ENCODE results near the gene DDX39A.

Gene DDX39A

DNA sequence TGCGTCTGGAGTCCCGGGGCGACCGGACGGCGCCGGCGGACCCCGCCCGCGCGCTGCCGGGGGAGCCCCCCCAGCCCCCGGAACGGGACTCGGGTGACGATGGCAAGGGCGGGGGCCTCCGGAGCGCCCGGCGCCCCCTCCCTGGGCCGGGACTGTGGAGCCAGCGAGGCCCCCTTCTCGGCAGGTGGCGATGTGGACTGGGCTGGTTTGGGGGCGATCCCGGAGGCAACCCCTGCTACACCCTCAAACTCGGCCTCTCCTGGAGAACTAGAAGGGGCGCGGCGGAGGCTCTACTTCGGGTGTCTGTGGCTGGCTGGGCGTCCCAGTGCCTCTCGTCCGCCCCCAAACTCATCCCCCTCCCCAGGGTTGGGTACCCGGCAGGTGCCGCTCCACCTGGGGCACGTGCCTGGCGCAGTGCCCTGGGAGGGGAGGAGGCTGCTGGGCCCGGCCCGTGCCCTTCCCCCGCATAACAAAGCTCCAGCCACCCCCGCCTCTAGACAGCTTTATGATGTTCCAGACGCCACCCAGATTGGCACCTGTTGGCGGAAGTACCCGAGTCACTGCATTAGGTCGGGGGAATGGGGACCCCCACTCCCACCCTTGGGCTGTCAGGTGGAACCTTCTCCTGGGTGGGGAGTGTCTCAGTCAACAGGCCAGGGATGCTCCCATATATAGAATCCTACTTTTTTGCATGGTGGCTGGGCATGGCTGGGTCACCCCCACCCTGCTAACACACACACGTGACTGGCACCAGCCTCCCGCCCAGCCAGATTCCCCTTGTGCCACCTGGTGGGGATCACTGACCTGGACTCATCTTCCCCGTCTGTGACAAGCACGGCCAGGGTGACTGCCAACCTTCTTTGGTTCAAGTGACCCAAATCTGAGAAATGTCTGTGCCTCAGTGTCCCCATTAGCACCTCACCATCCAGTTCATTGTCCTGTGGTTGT lies 14.7 kb upstream of the DDX39A start:
- peak; percentile 41 for DNase-seq

GRCh38 chr19:14432791-14433553 lies 13.8 kb upstream of the DDX39A start, which contains the start of gene PKN1:
TSS of gene PKN1 (plus strand) at chr19:14433306. CDS start at chr19:14433522, 216 bp downstream.
- DNase-seq: peak; percentile 44

DNA sequence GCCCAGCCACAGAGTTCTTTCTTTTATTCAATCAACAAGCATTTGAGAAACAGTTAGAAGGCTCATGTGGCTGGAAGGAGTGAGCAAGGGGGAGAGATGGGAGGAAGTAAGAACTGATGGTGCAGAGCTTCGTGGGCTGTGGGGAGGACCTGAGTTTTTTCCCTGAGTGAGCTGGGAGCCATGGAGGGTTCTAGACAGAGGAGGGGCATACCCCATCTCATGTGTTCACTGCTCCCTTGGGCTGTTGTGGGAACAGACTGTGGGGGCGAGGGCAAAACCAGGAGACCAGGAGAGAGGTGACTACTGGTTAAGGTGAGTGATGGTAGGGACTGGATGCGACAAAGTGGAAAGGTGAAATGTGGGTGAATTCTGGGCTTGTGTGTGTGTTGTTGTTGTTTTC lies 11.6 kb upstream of the DDX39A start:
- no peak for DNase-seq

DNA sequence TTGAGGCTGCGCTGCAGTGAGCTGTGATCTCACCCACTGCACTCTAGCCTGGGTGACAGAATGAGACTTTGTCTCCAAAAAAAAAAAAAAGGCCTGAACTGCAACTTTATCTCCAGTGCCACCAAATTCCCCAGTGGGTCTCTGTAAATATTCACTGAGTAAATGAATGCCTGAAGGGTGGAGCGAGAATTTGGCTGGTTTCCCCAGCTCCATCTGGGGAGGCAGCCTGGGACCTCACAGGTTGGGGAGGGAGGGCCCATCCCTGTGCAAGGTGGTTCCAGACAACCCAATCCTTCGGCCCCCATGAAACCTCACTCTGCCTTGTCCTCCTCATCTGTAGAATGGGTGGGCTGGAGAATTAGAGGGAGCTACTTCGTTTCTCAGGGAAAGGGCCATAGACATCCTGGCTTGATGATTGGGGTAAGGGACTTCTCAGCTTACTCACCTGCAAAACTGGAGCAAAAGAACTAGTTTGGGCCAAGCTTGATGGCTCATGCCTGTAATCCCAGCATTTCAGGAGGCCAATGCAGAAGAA lies 9.8 kb upstream of the DDX39A start:
- no peak for DNase-seq

DNA sequence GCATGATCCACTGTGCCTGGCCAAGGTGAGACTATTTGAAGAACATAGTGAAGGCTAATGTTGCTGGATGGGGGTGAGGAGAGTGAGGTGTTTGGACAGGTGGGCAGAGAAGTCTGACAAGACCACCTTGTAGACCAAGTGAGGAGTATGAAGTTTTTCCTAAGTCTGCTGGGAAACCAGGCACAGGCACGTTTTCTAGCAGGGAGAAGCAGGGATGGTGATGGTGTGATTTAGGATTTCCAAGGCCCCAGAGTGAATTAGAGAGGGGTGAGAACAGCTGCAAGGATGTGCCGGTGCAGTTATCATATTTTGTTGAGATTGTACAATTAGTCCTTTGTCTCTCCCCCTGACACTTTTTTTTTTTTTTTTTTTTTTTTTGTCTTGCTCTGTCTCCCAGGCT lies 8.3 kb upstream of the DDX39A start:
- no peak for DNase-seq

GRCh38 chr19:14425696-14426138 lies 6.6 kb upstream of the DDX39A start:
- DNase-seq: no peak

- peak; percentile 80 for DNase-seq
Measured at GRCh38 chr19:14418856-14419105, 360 bp downstream of the DDX39A start.

DNA sequence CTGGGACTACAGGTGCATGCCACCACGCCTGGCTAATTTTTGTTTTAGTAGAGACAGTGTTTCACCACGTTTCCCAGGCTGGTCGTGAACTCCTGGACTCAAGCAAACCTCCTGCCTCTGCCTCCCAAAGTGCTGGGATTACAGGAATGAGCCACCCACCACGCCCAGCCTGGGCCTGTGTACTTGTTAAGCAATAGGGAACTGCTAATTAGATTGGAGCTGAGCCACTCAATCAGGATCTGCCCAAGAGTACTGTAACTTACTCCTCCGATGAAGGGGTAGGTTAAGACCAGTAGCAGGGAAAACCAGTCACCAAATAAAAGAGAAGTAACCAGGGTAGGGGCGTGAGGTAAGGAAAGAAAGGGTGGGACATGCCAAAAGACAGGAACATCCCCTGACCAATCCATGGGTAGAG lies 2.3 kb downstream of the DDX39A start:
- no peak for DNase-seq

- DNase-seq: no peak
Measured at GRCh38 chr19:14414926-14415690, 4.0 kb downstream of the DDX39A start.

DNA sequence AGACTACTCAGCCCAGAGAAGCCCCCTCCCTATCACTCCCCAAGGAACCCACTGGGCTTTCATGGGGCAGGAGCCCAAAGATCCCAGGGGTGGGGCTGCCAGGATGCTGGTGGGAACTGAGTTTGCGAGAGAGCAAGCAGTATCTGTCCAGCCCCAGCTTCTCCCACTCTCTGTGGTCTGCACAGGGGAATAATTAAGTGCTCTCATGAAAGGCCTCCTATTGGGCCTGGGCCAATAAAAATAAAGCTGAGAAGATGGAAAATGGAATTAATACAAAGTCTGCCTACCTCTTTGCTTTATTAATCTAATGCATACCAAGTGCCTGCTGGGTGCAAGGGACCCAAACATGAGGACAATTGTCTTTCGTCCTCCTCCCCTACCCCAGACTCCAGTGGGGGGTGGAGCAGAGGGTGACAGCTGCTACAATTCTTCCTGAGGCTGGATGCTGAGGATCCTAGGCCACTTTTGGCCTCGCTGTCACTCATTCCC lies 5.4 kb downstream of the DDX39A start:
- DNase-seq: no peak

- DNase-seq: no peak
Measured at GRCh38 chr19:14412996-14413692, 6.0 kb downstream of the DDX39A start.

GRCh38 chr19:14412324-14412995 lies 6.7 kb downstream of the DDX39A start:
- DNase-seq: peak; percentile 4

DNA sequence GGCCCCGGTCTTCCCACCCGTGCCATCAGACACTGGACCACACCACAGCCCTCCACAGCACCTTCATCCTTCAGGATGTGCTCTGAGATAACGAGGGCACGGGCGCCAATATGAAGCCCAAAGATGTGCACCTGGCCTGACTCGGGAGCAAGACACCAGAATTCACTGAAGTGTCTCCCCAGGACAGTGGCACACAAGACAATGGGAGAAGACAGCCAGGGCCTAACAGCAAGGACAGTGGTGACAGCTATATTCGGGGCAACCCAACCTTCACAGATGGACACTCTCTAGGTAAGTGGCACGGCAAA lies 7.2 kb downstream of the DDX39A start:
- no peak for DNase-seq

DNA sequence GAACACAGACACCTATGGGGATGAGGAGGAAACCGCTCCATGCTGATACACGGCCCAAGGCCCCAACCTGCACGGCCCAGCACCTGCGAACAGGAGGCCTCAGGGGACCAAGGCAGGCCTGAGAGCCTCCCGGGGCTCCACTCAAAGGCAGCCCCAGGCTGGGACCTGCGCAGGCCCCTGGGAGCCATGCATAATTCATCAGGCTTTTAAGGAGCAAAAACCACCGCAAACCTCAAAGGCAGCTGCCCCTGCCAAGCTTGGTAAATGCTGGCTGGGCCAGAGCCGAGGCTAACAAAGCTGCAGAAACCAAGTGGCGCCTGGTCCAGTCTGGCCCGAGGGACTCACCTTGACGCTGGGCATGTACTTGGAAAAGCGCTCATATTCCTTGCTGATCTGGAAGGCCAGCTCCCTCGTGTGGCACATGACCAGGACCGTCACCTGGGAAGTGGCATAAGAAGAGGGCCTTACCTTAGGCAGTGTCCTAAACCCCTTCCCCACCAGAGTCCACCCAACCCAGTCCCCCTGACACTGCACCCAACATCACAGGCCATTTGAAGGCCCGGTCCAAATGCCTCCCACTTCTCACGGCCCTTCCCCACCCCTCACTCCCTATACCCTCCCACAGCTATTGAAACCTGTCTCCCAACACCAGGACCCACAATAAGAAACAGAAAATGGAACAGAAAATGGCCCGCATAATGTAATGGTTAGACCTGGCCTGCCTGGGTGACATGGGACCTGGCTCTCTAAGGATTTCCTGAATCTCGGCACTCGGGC lies 7.8 kb downstream of the DDX39A start:
- no peak for DNase-seq

DNA sequence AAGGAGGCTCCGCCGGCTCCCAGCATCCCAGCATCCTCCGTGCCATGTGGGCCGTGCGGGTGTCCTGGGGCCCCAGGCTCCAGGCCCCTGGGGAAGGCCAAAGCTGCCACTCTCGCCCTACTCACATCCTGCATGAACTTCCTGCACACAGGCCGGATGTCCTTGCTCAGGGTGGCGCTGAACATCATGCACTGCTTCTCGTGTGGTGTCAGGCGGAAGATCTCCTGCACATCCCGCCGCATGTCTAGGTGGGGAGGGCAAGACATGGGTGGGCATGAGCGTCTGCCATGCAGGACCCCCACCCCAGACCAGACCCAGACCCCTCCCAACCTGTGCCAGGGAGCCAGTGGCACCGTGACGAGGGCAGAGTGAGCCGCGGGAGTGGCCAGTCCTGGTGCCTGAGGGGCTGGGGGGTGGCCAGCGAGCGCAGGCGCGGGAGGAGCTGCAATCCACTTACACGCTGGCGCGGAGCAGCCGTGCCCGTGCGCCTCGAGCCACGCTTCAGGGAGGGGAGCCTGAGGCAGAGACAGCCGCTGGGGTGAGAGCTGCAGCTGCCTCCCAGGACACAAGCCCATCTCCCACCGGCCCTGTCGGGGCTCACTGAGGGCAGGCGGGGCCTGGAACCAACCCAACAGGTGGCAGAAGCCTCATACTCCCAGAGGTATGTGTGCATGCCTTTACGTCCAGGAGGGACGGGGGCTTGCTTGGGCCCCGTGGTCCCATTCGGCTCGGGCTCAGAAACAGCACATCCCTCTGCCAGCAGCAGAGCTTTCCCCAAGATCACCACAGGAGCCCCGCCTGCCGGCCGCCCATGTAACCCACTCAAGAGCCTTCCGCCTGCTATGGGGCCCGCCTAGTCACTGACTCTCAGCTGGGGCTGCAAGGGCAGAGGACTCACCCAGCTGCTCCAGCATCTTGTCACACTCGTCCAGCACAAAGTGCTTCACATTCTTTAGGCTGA lies 8.8 kb downstream of the DDX39A start:
- peak; percentile 49 for DNase-seq

DNA sequence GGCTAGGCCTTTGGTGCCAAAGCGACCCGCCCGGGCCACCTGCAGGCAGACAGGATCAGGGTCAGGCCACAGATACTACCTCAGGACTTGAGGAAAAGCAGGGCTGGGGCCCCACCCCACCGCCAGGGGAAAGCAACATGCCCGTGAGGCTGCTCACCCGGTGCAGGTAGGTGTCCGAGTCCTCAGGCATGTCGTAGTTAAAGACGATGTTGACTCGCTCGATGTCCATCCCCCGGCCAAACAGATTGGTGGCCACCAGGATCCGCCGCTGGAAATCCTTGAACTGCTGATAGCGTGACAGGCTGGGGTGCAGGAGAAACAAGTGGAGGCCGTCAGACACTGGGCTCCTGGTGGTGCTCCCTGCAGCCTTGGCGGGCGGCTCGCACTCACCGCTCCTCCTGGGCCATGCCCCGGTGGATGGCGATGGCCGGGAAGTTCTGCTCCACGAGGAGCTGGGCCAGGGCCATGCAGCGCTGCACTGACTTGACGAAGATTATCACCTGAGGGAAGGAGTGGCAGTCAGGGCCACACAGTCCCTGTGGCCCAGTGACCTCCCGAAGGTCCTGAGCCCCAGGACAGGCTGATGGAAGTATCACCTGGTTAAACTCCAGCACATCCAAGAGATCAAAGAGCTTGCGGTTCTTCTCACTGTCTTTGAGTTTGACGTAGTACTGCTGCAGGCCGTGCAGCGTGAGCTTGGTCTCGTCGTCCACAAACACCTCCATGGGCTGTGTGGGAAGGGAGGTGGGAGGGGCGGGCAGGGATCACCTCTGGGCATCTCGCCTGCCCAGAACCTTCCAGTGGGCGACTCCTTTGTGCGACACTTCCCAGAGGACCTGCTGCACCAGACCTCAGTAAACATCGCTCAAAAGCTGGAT lies 9.8 kb downstream of the DDX39A start:
- DNase-seq: peak; percentile 20

DNA sequence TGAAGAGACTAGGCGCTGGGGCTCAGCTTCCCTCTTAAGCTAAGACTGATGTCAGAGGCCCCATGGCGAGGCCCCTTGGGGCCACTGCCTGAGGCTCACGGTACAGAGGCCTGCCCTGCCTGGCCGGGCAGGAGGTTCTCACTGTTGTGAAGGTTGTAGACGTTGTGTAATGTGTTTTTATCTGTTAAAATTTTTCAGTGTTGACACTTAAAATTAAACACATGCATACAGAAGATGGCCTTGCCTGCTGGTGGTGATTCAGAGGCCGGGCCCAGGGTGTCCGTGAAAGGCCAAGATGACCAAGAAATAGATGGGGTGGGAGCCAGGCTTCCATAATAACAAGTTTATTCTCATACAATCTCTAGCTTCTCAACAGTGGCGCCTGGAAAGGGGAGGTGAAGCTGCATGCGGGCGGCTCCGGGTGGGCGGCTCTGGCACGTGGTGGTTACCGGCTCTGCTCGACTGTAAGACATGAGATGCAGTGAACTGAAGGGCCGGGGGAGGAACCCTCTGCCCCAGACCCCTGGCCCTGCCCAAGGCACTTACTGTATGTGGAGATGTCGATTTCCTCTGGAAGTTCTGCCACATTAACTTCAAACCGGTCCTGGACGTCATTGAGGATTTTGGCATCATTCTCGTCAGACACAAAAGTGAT lies 10.5 kb downstream of the DDX39A start:
- peak; percentile 13 for DNase-seq
